B cell (primary cell): ENCODE data around the gene ABCA2. TPM values are rescaled to one million over a fixed set of nuclear protein-coding genes. Genes with fewer than 3 reads are reported as not detected.

Source experiments
- ATAC-seq: fragments of 200-7000 bp; cut with Tn5 transposase; one replicate; pipeline ENCODE4 v1.10.0; 2021; ENCODE audit warnings: low read depth, mild to moderate bottlenecking, moderate number of reproducible peaks, moderate library complexity
- CTCF ChIA-PET: fragments of 350-600 bp; sonication (Branson Sonifier 250); formaldehyde crosslinking; loops from one replicate; lab custom pipeline; 2021; ENCODE audit warnings: antibody characterized with exemption, inconsistent platforms; lab: Charles Lee
- POLR2A ChIA-PET: fragments of 350-600 bp; sonication (Branson Sonifier 250); formaldehyde crosslinking; loops from one replicate; lab custom pipeline; 2021; ENCODE audit warnings: antibody characterized with exemption; lab: Charles Lee
- DNase-seq: peaks from one replicate; pipeline ENCODE4 v3.0.0; 2013
- H2AFZ ChIP-seq: 2 replicates; pipeline ENCODE4 v1.6.1; 2012; ENCODE audit warnings: mild to moderate bottlenecking, low read depth, low read length; ENCODE audit not compliant: insufficient read depth, poor library complexity, severe bottlenecking
- H3K27ac ChIP-seq, 2 donors: 1 replicate in 1 of 2; 2 replicates in 1 of 2; pipeline ENCODE4 v1.5.1; 2012 to 2013; ENCODE audit warnings: low read length in 2 of 2, mild to moderate bottlenecking in 2 of 2, moderate library complexity in 1 of 2
- H3K27me3 ChIP-seq, 4 experiments: fragments of 200-600 bp in 1 of 4; sonication (generic) in 1 of 4; replicated peaks in 1 of 4; 1 replicate in 2 of 4; 2 replicates in 2 of 4; pipeline versions ENCODE4 v1.6.1 to v1.7.0; 2013 to 2016; ENCODE audit warnings: low read length in 3 of 4, mild to moderate bottlenecking in 2 of 4, mixed read lengths in 1 of 4, moderate library complexity in 1 of 4; ENCODE audit not compliant: insufficient read depth in 4 of 4, control insufficient read depth in 3 of 4; ENCODE audit errors: control extremely low read depth in 1 of 4
- H3K36me3 ChIP-seq, 2 experiments: replicated peaks in 1 of 2; 1 replicate in 1 of 2; 2 replicates in 1 of 2; pipeline versions ENCODE4 v1.6.1 to v1.7.1; 2013; ENCODE audit warnings: low read length in 1 of 2; ENCODE audit not compliant: insufficient read depth in 2 of 2, control insufficient read depth in 1 of 2; ENCODE audit errors: control extremely low read depth in 1 of 2, extremely low read depth in 1 of 2
- H3K4me1 ChIP-seq, 2 donors: fragments of 200-600 bp in 1 of 2; sonication (generic) in 1 of 2; 1 replicate in 1 of 2; 2 replicates in 1 of 2; pipeline versions ENCODE4 v1.5.1 to v1.6.1; 2013 to 2017; ENCODE audit warnings: low read length in 2 of 2; ENCODE audit not compliant: control insufficient read depth in 2 of 2, insufficient read depth in 2 of 2
- H3K4me2 ChIP-seq: replicated peaks from 2 replicates; pipeline ENCODE3; 2012; ENCODE audit warnings: mild to moderate bottlenecking, low read depth, low read length; ENCODE audit not compliant: poor library complexity, severe bottlenecking
- H3K4me3 ChIP-seq, 5 experiments: fragments of 200-600 bp in 1 of 5; sonication (generic) in 1 of 5; 1 replicate in 3 of 5; 2 replicates in 2 of 5; pipeline versions ENCODE4 v1.5.1 to v1.7.0; 2011 to 2016; ENCODE audit warnings: low read length in 4 of 5, mild to moderate bottlenecking in 4 of 5, low read depth in 2 of 5, control low read depth in 1 of 5, moderate library complexity in 1 of 5; ENCODE audit not compliant: insufficient read depth in 1 of 5; ENCODE audit errors: control extremely low read depth in 1 of 5, extremely low read depth in 1 of 5
- H3K79me2 ChIP-seq: fragments of 200-600 bp; sonication (generic); one replicate; pipeline ENCODE4 v1.6.0; 2016; ENCODE audit warnings: low read length; ENCODE audit not compliant: control insufficient read depth, insufficient read depth
- H3K9ac ChIP-seq: fragments of 200-600 bp; sonication (generic); 2 replicates; pipeline ENCODE4 v1.6.1; 2017; ENCODE audit warnings: mild to moderate bottlenecking, low read length, moderate library complexity
- H3K9me3 ChIP-seq, 3 donors: one replicate each; pipeline versions ENCODE4 v1.6.1 to v1.7.1; 2013; ENCODE audit warnings: low read length in 2 of 3; ENCODE audit not compliant: control insufficient read depth in 2 of 3, insufficient read depth in 1 of 3; ENCODE audit errors: control extremely low read depth in 1 of 3
- H4K20me1 ChIP-seq: 2 replicates; pipeline ENCODE4 v1.6.0; 2012; ENCODE audit warnings: mild to moderate bottlenecking, low read length; ENCODE audit not compliant: insufficient read depth, control insufficient read depth, poor library complexity, severe bottlenecking
- H3K27ac Mint-ChIP-seq: one replicate; pipeline ENCODE4 v1.8.0; 2021; ENCODE audit warnings: mixed read lengths
- H3K27me3 Mint-ChIP-seq: one replicate; pipeline ENCODE4 v1.8.0; 2021; ENCODE audit warnings: mixed read lengths
- H3K4me1 Mint-ChIP-seq: one replicate; pipeline ENCODE4 v1.8.0; 2021; ENCODE audit warnings: mixed read lengths
- H3K4me3 Mint-ChIP-seq: one replicate; pipeline ENCODE4 v1.8.0; 2021; ENCODE audit warnings: mixed read lengths
- H3K9me3 Mint-ChIP-seq: one replicate; pipeline ENCODE4 v1.8.0; 2022; ENCODE audit warnings: mixed read lengths; ENCODE audit not compliant: insufficient read depth
- EZH2 ChIP-seq: IDR thresholded peaks from 2 replicates; pipeline ENCODE4 v1.6.1; 2012; ENCODE audit warnings: borderline replicate concordance, low read depth, mild to moderate bottlenecking, moderate library complexity, low read length; ENCODE audit not compliant: insufficient read depth, poor library complexity, severe bottlenecking
- WGBS: methylation state at CpG from one replicate; pipeline ENCODE4 v1.1.5; 2013; ENCODE audit warnings: missing lambda C conversion rate; ENCODE audit not compliant: insufficient coverage; 5-methylcytosine and 5-hydroxymethylcytosine counted together
- intact Hi-C: fragments of 100-400 bp; cut with micrococcal nuclease; formaldehyde crosslinking; loops from one replicate; pipeline ENCODE4 v1.10.0; 2022
- polyA plus RNA-seq: library from polyadenylated mRNA; depleted of rRNA; stranded (reverse); fragments of >200 nt; gene quantifications from 2 replicates; pipeline ENCODE4 v1.2.3, GENCODE V29; 2012
- total RNA-seq, 2 donors: library from RNA; stranded (reverse); fragments of 120-200 nt in 1 of 2; gene quantifications; 1 replicate in 1 of 2; 2 replicates in 1 of 2; pipeline versions ENCODE4 v1.2.3 to v1.2.4, GENCODE V29; 2013 to 2022
- TF ChIP-seq, protein P1 (sequence below): fragments of 200-600 bp; IDR thresholded peaks from one replicate; pipeline ENCODE4 v1.8.0; 2022; ENCODE audit warnings: antibody characterized with exemption, mild to moderate bottlenecking

ABCA2 gene
- total and polyA plus RNA-seq, 2 donors (not counting 1 experiment from before 2014, with no cell fraction given) = 30.7 to 61.1 TPM

- H3K27me3 ChIP-seq = peaks cover 0 to 84% (median 50%) of the 10 kb centered on the region in 4 experiments
- ATAC-seq = no peak
- H3K9me3 ChIP-seq = peaks cover 0 to 37% (median 0%) of the 10 kb centered on the region in 3 donors
- H3K4me3 ChIP-seq = no peak overlapping the region
- no peak overlapping the region for H3K9ac ChIP-seq
- WGBS = 79% methylated on average over 5 of the region's 5 CpGs
- H3K79me2 ChIP-seq = no peaks in the 10 kb centered on the region
- CTCF ChIA-PET = no interaction called here
- DNase-seq = no peak
- no peaks in the 10 kb centered on the region for H3K36me3 ChIP-seq
- Mint-ChIP-seq H3K27me3 (peaks cover 13% of the 10 kb centered on the region), H3K27ac (no peak overlapping the region), H3K4me1 (peaks cover 9% of the 10 kb centered on the region), H3K9me3 (no peaks in the 10 kb centered on the region), H3K4me3 (no peak overlapping the region)
- no peak overlapping the region for H3K4me2 ChIP-seq
- TF ChIP-seq, protein P1, sequence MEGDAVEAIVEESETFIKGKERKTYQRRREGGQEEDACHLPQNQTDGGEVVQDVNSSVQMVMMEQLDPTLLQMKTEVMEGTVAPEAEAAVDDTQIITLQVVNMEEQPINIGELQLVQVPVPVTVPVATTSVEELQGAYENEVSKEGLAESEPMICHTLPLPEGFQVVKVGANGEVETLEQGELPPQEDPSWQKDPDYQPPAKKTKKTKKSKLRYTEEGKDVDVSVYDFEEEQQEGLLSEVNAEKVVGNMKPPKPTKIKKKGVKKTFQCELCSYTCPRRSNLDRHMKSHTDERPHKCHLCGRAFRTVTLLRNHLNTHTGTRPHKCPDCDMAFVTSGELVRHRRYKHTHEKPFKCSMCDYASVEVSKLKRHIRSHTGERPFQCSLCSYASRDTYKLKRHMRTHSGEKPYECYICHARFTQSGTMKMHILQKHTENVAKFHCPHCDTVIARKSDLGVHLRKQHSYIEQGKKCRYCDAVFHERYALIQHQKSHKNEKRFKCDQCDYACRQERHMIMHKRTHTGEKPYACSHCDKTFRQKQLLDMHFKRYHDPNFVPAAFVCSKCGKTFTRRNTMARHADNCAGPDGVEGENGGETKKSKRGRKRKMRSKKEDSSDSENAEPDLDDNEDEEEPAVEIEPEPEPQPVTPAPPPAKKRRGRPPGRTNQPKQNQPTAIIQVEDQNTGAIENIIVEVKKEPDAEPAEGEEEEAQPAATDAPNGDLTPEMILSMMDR = no peak
- no peak for TF ChIP-seq EZH2
- H4K20me1 ChIP-seq = peaks cover 5% of the 10 kb centered on the region
- H2AFZ ChIP-seq = no peak overlapping the region
- intact Hi-C loops = no loop called here
- H3K27ac ChIP-seq = no peak overlapping the region
- H3K4me1 ChIP-seq = peaks cover 25 to 34% of the 10 kb centered on the region in 2 donors
- POLR2A ChIA-PET = no interaction called here
These were observed 22.5 kb upstream of the ABCA2 start for GRCh38 chr9:137050570-137050969.

GRCh38 chr9:137049544-137050449 is 21.8 kb upstream of the ABCA2 start:
- TF ChIP-seq EZH2 = no peak
- TF ChIP-seq, protein P1 = peak; percentile 40
- Histone ChIP-seq H3K4me3 (no peak overlapping the region), H3K27ac (no peak overlapping the region), H3K9me3 (peaks cover 0 to 34% (median 0%) of the 10 kb centered on the region in 3 donors), H3K27me3 (peaks cover 0 to 88% (median 53%) of the 10 kb centered on the region in 4 experiments), H3K4me2 (no peak overlapping the region), H3K79me2 (no peaks in the 10 kb centered on the region), H3K9ac (no peak overlapping the region), H4K20me1 (peaks cover 5% of the 10 kb centered on the region), H3K36me3 (no peaks in the 10 kb centered on the region), H2AFZ (no peak overlapping the region), H3K4me1 (peaks cover 31 to 42% of the 10 kb centered on the region in 2 donors)
- Mint-ChIP-seq H3K4me3 (no peak overlapping the region), H3K27me3 (peaks cover 15% of the 10 kb centered on the region), H3K4me1 (peaks cover 13% of the 10 kb centered on the region), H3K9me3 (no peaks in the 10 kb centered on the region), H3K27ac (peak overlapping the region; percentile 15)
- ATAC-seq = no peak
- ChIA-PET CTCF (interaction anchor here (0.7 kb wide), 1 partner anchor 205 kb away, joined by 3 read pairs; no protein-coding TSS in a partner anchor), POLR2A (interaction anchor here (0.5 kb wide), 1 partner anchor 20 kb away, joined by 3 read pairs; no protein-coding TSS in a partner anchor)
- intact Hi-C loops = no loop called here
- WGBS = 43% methylated on average over 37 of the region's 38 CpGs
- peak; percentile 62 for DNase-seq
